ENCODE results near the gene AKAP12.
A peak's percentile ranks its signal among the peaks of the same experiment; 100 is the strongest.
"Not testable (repeated sequence)": the region's sequence is repeated elsewhere in the genome, so short reads cannot be mapped to it uniquely, and the experiment has no call there.

AKAP12 gene

GRCh38 chr6:151379933-151380847 lies 140.4 kb downstream of the AKAP12 start:
- no peak for DNase-seq (ENCODE audit: low read depth)

- DNase-seq (ENCODE audit: low read depth), result no peak
Observed at GRCh38 chr6:151380848-151381205, 141.1 kb downstream of the AKAP12 start.

GRCh38 chr6:151381722-151382121 lies 142.0 kb downstream of the AKAP12 start:
- no peak for DNase-seq (ENCODE audit: low read depth)

GRCh38 chr6:151382631-151383030 lies 142.9 kb downstream of the AKAP12 start:
- DNase-seq (ENCODE audit: low read depth), result not testable (repeated sequence)

GRCh38 chr6:151384151-151384550 lies 144.4 kb downstream of the AKAP12 start:
- DNase-seq (ENCODE audit: low read depth), result no peak

GRCh38 chr6:151385177-151385576 lies 145.4 kb downstream of the AKAP12 start:
- no peak for DNase-seq (ENCODE audit: low read depth)

- no peak for DNase-seq (ENCODE audit: low read depth)
Observed at GRCh38 chr6:151387175-151387970, 147.6 kb downstream of the AKAP12 start.

- no peak for DNase-seq (ENCODE audit: low read depth)
Observed at GRCh38 chr6:151388236-151388635, 148.5 kb downstream of the AKAP12 start.

- DNase-seq (ENCODE audit: low read depth), result no peak
Observed at GRCh38 chr6:151388997-151389617, 149.3 kb downstream of the AKAP12 start.

- no peak for DNase-seq (ENCODE audit: low read depth)
Observed at GRCh38 chr6:151389618-151390275, 150.0 kb downstream of the AKAP12 start.

GRCh38 chr6:151390276-151390850 lies 150.6 kb downstream of the AKAP12 start:
- DNase-seq (ENCODE audit: low read depth), result peak; percentile 99

- peak; percentile 76 for DNase-seq (ENCODE audit: low read depth)
Observed at GRCh38 chr6:151390851-151391470, 151.2 kb downstream of the AKAP12 start.

GRCh38 chr6:151391471-151392413 lies 152.0 kb downstream of the AKAP12 start, which contains the start of gene ZBTB2:
TSS of gene ZBTB2 (minus strand) at chr6:151391559. CDS start at chr6:151373637, 17,922 bp downstream.
- peak; percentile 55 for DNase-seq (ENCODE audit: low read depth)

GRCh38 chr6:151392427-151392826 lies 152.7 kb downstream of the AKAP12 start:
- no peak for DNase-seq (ENCODE audit: low read depth)

- DNase-seq (ENCODE audit: low read depth), result no peak
Observed at GRCh38 chr6:151393410-151393809, 153.6 kb downstream of the AKAP12 start.

GRCh38 chr6:151399679-151400078 lies 159.9 kb downstream of the AKAP12 start:
- no peak for DNase-seq (ENCODE audit: low read depth)

GRCh38 chr6:151400473-151400872 lies 160.7 kb downstream of the AKAP12 start:
- no peak for DNase-seq (ENCODE audit: low read depth)

GRCh38 chr6:151402228-151402627 lies 162.5 kb downstream of the AKAP12 start:
- DNase-seq (ENCODE audit: low read depth), result no peak

- DNase-seq (ENCODE audit: low read depth), result no peak
Observed at GRCh38 chr6:151403919-151404308, 164.1 kb downstream of the AKAP12 start.
